ENCODE data around the gene ZNF385B.

ZNF385B gene

GRCh38 chr2:179729966-179730365 is 131.4 kb downstream of the ZNF385B start:
- no peak for DNase-seq

GRCh38 chr2:179726461-179727180 is 134.8 kb downstream of the ZNF385B start:
- no peak for DNase-seq

- no peak for DNase-seq
Observed at GRCh38 chr2:179724403-179724802, 137.0 kb downstream of the ZNF385B start.

GRCh38 chr2:179720173-179720772 is 141.1 kb downstream of the ZNF385B start:
- no peak for DNase-seq

GRCh38 chr2:179715871-179716270 is 145.5 kb downstream of the ZNF385B start:
- DNase-seq: no peak

GRCh38 chr2:179715196-179715595 is 146.2 kb downstream of the ZNF385B start:
- DNase-seq: no peak

GRCh38 chr2:179712825-179713224 is 148.6 kb downstream of the ZNF385B start:
- DNase-seq: no peak

- DNase-seq: no peak
Observed at GRCh38 chr2:179711375-179711774, 150.0 kb downstream of the ZNF385B start.

- no peak for DNase-seq
Observed at GRCh38 chr2:179703702-179704101, 157.7 kb downstream of the ZNF385B start.

GRCh38 chr2:179702912-179703311 is 158.5 kb downstream of the ZNF385B start:
- DNase-seq: no peak

GRCh38 chr2:179701524-179702110 is 159.8 kb downstream of the ZNF385B start:
- no peak for DNase-seq

- DNase-seq: no peak
Observed at GRCh38 chr2:179695486-179695885, 165.9 kb downstream of the ZNF385B start.

GRCh38 chr2:179694963-179695362 is 166.4 kb downstream of the ZNF385B start:
- DNase-seq: no peak

- no peak for DNase-seq
Observed at GRCh38 chr2:179692610-179693009, 168.8 kb downstream of the ZNF385B start.

GRCh38 chr2:179692043-179692442 is 169.4 kb downstream of the ZNF385B start:
- no peak for DNase-seq

- no peak for DNase-seq
Observed at GRCh38 chr2:179691235-179691634, 170.2 kb downstream of the ZNF385B start.

- no peak for DNase-seq
Observed at GRCh38 chr2:179686718-179687342, 174.6 kb downstream of the ZNF385B start.

- no peak for DNase-seq
Observed at GRCh38 chr2:179686069-179686468, 175.3 kb downstream of the ZNF385B start.

GRCh38 chr2:179685146-179685545 is 176.3 kb downstream of the ZNF385B start:
- no peak for DNase-seq

- no peak for DNase-seq
Observed at GRCh38 chr2:179682756-179683155, 178.7 kb downstream of the ZNF385B start.

GRCh38 chr2:179677746-179678505 is 183.5 kb downstream of the ZNF385B start:
- no peak for DNase-seq

- DNase-seq: no peak
Observed at GRCh38 chr2:179677077-179677688, 184.2 kb downstream of the ZNF385B start.

- no peak for DNase-seq
Observed at GRCh38 chr2:179675435-179675834, 186.0 kb downstream of the ZNF385B start.

Data from CD4-positive, alpha-beta T cell treated with Interleukin-6 for 4 hours (primary cell).